ENCODE results near the gene RHBDD3.
"Not testable (repeated sequence)": the region's sequence is repeated elsewhere in the genome, so short reads cannot be mapped to it uniquely, and the experiment has no call there.

Gene RHBDD3

GRCh38 chr22:29253561-29254285 is 14.1 kb downstream of the RHBDD3 start:
- Histone ChIP-seq H3K27ac (ENCODE audit: low read length) (no peak overlapping the region), H3K36me3 (replicated peaks; ENCODE audit: low read depth, low read length) (no peaks in the 10 kb centered on the region), H3K9me3 (ENCODE audit: insufficient read depth, low read length) (no peaks in the 10 kb centered on the region), H2AFZ (ENCODE audit: low read depth, low read length) (no peak overlapping the region), H3K4me1 (ENCODE audit: low read length) (no peaks in the 10 kb centered on the region), H3K4me3 (ENCODE audit: low read length) (no peak overlapping the region), H3K27me3 (ENCODE audit: low read depth, low read length) (peaks cover 2% of the 10 kb centered on the region; the same call in 1 of the 2 replicates), H4K20me1 (ENCODE audit: insufficient read depth, low read length) (no peaks in the 10 kb centered on the region), H3K79me2 (ENCODE audit: low read length) (no peaks in the 10 kb centered on the region), H3K4me2 (ENCODE audit: low read length) (no peak overlapping the region), H3K9ac (ENCODE audit: low read length) (no peak overlapping the region)
- TF ChIP-seq CTCF (IDR thresholded peaks at IDR 0.05; ENCODE audit: low read depth, low read length), result no peak
- no peak for TF ChIP-seq EZH2phosphoT487 (IDR thresholded peaks at IDR 0.05; ENCODE audit: low read depth)

- H3K9me3 ChIP-seq (ENCODE audit: insufficient read depth, low read length), result no peaks in the 10 kb centered on the region
- H3K27me3 ChIP-seq (ENCODE audit: low read depth, low read length), result peaks cover 2% of the 10 kb centered on the region; the same call in 1 of the 2 replicates
- H3K36me3 ChIP-seq (replicated peaks; ENCODE audit: low read depth, low read length), result no peaks in the 10 kb centered on the region
These were observed 15.5 kb downstream of the RHBDD3 start for GRCh38 chr22:29251981-29252911.

GRCh38 chr22:29251265-29251664 is 16.5 kb downstream of the RHBDD3 start:
- H3K9me3 ChIP-seq (ENCODE audit: insufficient read depth, low read length), result no peaks in the 10 kb centered on the region
- no peak overlapping the region for H3K27ac ChIP-seq (ENCODE audit: low read length)
- no peaks in the 10 kb centered on the region for H4K20me1 ChIP-seq (ENCODE audit: insufficient read depth, low read length)
- no peak overlapping the region for H3K4me2 ChIP-seq (ENCODE audit: low read length)
- no peaks in the 10 kb centered on the region for H3K4me1 ChIP-seq (ENCODE audit: low read length)
- H3K79me2 ChIP-seq (ENCODE audit: low read length), result no peaks in the 10 kb centered on the region
- no peak overlapping the region for H3K4me3 ChIP-seq (ENCODE audit: low read length)
- H3K27me3 ChIP-seq (ENCODE audit: low read depth, low read length), result peaks cover 2% of the 10 kb centered on the region; the same call in 1 of the 2 replicates
- H3K9ac ChIP-seq (ENCODE audit: low read length), result no peak overlapping the region
- no peak overlapping the region for H2AFZ ChIP-seq (ENCODE audit: low read depth, low read length)
- TF ChIP-seq CTCF (IDR thresholded peaks at IDR 0.05; ENCODE audit: low read depth, low read length), result no peak
- H3K36me3 ChIP-seq (replicated peaks; ENCODE audit: low read depth, low read length), result no peaks in the 10 kb centered on the region

More at GRCh38 chr22:29251981-29252911, 15.5 kb downstream of the RHBDD3 start:
- Histone ChIP-seq H3K27ac (ENCODE audit: low read length) (no peak overlapping the region), H3K4me2 (ENCODE audit: low read length) (no peak overlapping the region), H3K9ac (ENCODE audit: low read length) (no peak overlapping the region), H4K20me1 (ENCODE audit: insufficient read depth, low read length) (no peaks in the 10 kb centered on the region), H2AFZ (ENCODE audit: low read depth, low read length) (no peak overlapping the region), H3K79me2 (ENCODE audit: low read length) (no peaks in the 10 kb centered on the region), H3K4me3 (ENCODE audit: low read length) (no peak overlapping the region), H3K4me1 (ENCODE audit: low read length) (no peaks in the 10 kb centered on the region)
- TF ChIP-seq CTCF (IDR thresholded peaks at IDR 0.05; ENCODE audit: low read depth, low read length), result no peak
- TF ChIP-seq EZH2phosphoT487 (IDR thresholded peaks at IDR 0.05; ENCODE audit: low read depth), result no peak

- H3K4me3 ChIP-seq (ENCODE audit: low read length); H4K20me1 ChIP-seq (ENCODE audit: insufficient read depth, low read length); H3K79me2 ChIP-seq (ENCODE audit: low read length); H3K9ac ChIP-seq (ENCODE audit: low read length); H3K27ac ChIP-seq (ENCODE audit: low read length); H2AFZ ChIP-seq (ENCODE audit: low read depth, low read length); H3K4me2 ChIP-seq (ENCODE audit: low read length); H3K36me3 ChIP-seq (replicated peaks; ENCODE audit: low read depth, low read length); H3K9me3 ChIP-seq (ENCODE audit: insufficient read depth, low read length); H3K4me1 ChIP-seq (ENCODE audit: low read length): not testable (repeated sequence)
- H3K27me3 ChIP-seq (ENCODE audit: low read depth, low read length), result peaks cover 21% of the 10 kb centered on the region
These were observed 19.9 kb downstream of the RHBDD3 start for GRCh38 chr22:29247891-29248290.
